Epithelial cell of proximal tubule (primary cell): ENCODE results near the gene LY6G5B. TPM values are rescaled to one million over a fixed set of nuclear protein-coding genes. Genes with fewer than 3 reads are reported as not detected.
A peak's percentile ranks its signal among the peaks of the same experiment; 100 is the strongest.

Experiments
- DNase-seq: peaks from one replicate; pipeline ENCODE4 v3.0.0-alpha.2; 2011; ENCODE audit warnings: low read depth
- H3K4me3 ChIP-seq: 2 replicates; pipeline ENCODE4 v1.5.1; 2011; ENCODE audit warnings: low read depth, mild to moderate bottlenecking, low read length
- CTCF ChIP-seq: conservative IDR thresholded peaks from 2 replicates; pipeline ENCODE4 v1.5.1; 2012; ENCODE audit warnings: low read depth, mild to moderate bottlenecking, low read length
- total RNA-seq: library from RNA; depleted of rRNA; stranded (reverse); fragments of >200 nt; gene quantifications from 2 replicates; pipeline ENCODE4 v1.2.3, GENCODE V29; 2015

The LY6G5B gene
- total RNA-seq, 1 donor from 2014 or later, result 4.0 TPM

GRCh38 chr6:31701666-31702404, 32.1 kb downstream of the LY6G5B start:
- TF ChIP-seq CTCF, result no peak
- no peak for DNase-seq
- H3K4me3 ChIP-seq, result peak overlapping the region; percentile 80

- H3K4me3 ChIP-seq, result peak overlapping the region; percentile 80
- TF ChIP-seq CTCF, result no peak
- no peak for DNase-seq
Observed at GRCh38 chr6:31702405-31702818, 32.6 kb downstream of the LY6G5B start.

- H3K4me3 ChIP-seq, result peak within 1 kb of the TSS; percentile 80
- no peak for TF ChIP-seq CTCF
- peak; percentile 87 for DNase-seq
Observed at GRCh38 chr6:31702819-31703716, 33.3 kb downstream of the LY6G5B start, which contains the start of gene ABHD16A. Gene ABHD16A (minus strand): TSS chr6:31703324. CDS start chr6:31703281, 43 bp downstream.

GRCh38 chr6:31705931-31706330, 36.2 kb downstream of the LY6G5B start:
- no peak for TF ChIP-seq CTCF
- DNase-seq, result no peak
- H3K4me3 ChIP-seq, result no peak overlapping the region

DNA sequence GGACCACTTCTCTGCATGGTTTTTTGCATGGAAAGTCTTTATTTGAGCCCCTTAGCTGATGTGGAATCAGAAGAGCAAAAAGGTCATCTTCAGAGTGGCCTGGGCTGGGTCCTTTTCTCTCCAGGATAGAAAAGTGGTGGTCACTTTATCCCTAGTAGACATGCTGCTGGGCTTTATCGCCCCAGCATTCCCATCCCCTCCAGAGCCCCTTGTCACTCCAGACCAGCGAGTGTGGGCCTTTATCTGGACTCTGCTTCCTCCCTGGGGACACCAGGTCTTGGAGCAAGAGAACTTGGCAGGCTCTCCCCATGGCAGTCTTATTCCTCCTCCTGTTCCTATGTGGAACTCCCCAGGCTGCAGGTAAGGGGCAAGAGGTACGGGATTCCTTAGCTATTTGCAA, 36.8 kb downstream of the LY6G5B start, which contains the start of gene LY6G6F:
TSS of gene LY6G6F (plus strand) at position 268 of the 400 bp plus-strand sequence. CDS start at position 309, 41 bp downstream.
- H3K4me3 ChIP-seq, result no peak within 1 kb of the TSS
- DNase-seq, result no peak
- TF ChIP-seq CTCF, result no peak

DNA sequence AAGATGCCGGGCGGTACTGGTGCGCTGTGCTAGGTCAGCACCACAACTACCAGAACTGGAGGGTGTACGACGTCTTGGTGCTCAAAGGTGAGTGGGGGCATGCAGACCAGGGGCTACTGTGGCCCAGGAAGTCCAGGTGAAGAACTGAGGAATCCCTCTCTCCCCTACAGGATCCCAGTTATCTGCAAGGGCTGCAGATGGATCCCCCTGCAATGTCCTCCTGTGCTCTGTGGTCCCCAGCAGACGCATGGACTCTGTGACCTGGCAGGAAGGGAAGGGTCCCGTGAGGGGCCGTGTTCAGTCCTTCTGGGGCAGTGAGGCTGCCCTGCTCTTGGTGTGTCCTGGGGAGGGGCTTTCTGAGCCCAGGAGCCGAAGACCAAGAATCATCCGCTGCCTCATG, 37.9 kb downstream of the LY6G5B start:
- no peak for TF ChIP-seq CTCF
- DNase-seq, result no peak
- H3K4me3 ChIP-seq, result no peak overlapping the region
